22Rv1 (cell line): ENCODE data around the gene HPGDS.

ENCODE experiments used
- H3K27ac ChIP-seq: fragments of 450-650 bp; 2 replicates; pipeline ENCODE4 v1.5.1; 2017
- ZFX ChIP-seq: fragments of 450-650 bp; IDR thresholded peaks from 2 replicates; pipeline ENCODE4 v1.6.1; 2017; ENCODE audit warnings: antibody characterized with exemption, borderline replicate concordance
- TF ChIP-seq, protein P1 (sequence below): fragments of 450-650 bp; IDR thresholded peaks from 2 replicates; pipeline ENCODE4 v1.5.1; 2017; ENCODE audit warnings: mild to moderate bottlenecking

Gene HPGDS

GRCh38 chr4:94348666-94349065, 6.0 kb upstream of the HPGDS start:
- no peak overlapping the region for H3K27ac ChIP-seq
- TF ChIP-seq, protein P1, sequence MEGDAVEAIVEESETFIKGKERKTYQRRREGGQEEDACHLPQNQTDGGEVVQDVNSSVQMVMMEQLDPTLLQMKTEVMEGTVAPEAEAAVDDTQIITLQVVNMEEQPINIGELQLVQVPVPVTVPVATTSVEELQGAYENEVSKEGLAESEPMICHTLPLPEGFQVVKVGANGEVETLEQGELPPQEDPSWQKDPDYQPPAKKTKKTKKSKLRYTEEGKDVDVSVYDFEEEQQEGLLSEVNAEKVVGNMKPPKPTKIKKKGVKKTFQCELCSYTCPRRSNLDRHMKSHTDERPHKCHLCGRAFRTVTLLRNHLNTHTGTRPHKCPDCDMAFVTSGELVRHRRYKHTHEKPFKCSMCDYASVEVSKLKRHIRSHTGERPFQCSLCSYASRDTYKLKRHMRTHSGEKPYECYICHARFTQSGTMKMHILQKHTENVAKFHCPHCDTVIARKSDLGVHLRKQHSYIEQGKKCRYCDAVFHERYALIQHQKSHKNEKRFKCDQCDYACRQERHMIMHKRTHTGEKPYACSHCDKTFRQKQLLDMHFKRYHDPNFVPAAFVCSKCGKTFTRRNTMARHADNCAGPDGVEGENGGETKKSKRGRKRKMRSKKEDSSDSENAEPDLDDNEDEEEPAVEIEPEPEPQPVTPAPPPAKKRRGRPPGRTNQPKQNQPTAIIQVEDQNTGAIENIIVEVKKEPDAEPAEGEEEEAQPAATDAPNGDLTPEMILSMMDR, result no peak
- no peak for TF ChIP-seq ZFX

DNA sequence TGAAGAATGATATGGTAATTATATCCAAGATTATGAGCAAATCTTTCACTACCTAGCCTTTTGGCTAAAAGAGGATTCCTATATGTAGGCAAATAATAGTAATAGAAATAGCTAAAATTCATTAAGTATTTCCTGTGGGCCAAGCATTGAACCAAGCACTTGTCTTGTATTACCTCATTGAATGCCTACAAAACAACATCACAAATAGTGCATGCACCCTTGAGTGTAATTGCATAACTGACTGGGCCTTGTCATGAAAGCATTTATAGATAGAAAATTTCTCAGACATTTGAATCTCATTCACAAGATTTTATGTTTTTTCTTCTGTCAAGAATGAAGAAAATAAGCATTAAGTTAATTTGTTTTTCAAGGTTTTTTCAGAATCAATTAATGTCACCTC, 3.9 kb upstream of the HPGDS start:
- no peak overlapping the region for H3K27ac ChIP-seq
- TF ChIP-seq ZFX, result no peak
- TF ChIP-seq, protein P1, result no peak

- TF ChIP-seq, protein P1, result no peak
- TF ChIP-seq ZFX, result no peak
- no peak overlapping the region for H3K27ac ChIP-seq
These were observed 3.3 kb upstream of the HPGDS start for GRCh38 chr4:94345969-94346368.

DNA sequence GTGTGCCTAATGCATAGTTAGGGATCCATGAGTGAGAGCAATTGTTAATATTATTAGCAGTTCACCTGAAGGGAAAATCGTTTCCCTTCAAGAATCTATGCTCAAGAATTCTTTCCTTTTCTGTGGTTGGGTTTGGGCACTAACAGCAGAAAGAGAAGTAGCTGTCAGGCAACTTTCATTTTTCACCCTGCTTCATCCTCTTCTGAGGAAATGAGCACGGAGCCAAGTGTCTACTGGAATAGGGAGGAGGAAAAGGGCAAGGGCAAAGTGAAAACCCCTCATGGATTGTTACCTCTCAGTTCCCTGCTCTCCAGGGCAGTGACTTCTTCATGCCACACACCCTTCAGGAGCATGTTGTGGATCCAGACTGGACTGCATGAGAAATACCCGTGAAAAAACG, 2.6 kb upstream of the HPGDS start:
- no peak for TF ChIP-seq ZFX
- TF ChIP-seq, protein P1, result no peak
- no peak overlapping the region for H3K27ac ChIP-seq

DNA sequence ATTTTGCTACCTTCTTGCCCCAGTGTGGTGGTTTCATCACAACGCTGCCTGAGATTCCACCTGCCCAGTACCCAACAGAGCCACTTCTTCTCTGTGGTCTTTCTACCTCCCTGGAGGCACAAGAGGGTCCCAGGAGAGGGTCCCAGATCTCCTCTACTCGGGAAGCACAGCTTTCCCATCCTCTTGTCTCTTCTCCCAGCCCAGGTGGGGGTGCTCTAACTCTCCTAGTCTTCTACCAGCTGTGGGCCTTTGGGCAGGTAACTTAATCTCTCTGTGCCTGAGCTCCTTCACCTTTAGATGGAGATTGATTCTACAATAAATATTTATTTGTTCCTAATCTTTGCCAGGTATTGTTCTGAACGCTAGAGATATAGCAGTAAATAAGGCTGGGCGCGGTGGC, 1.8 kb upstream of the HPGDS start:
- TF ChIP-seq ZFX, result no peak
- TF ChIP-seq, protein P1, result no peak
- no peak overlapping the region for H3K27ac ChIP-seq

- H3K27ac ChIP-seq, result no peak overlapping the region
- TF ChIP-seq, protein P1, result no peak
- TF ChIP-seq ZFX, result no peak
These were observed 910 bp downstream of the HPGDS start for GRCh38 chr4:94341481-94342370.

GRCh38 chr4:94339779-94340178, 2.9 kb downstream of the HPGDS start:
- peak overlapping the region; percentile 74 for H3K27ac ChIP-seq
- TF ChIP-seq ZFX, result no peak
- TF ChIP-seq, protein P1, result no peak
